Stimulated activated naive B cell treated with anti-CD40 and anti-IgM and Interleukin-4, amounts not matched to agents 10 μg/mL and 1 μg/mL and 100 μg/mL, for 72 hours (primary cell): ENCODE measurements around the gene ANKS1A.
"Not testable (repeated sequence)": the region's sequence is repeated elsewhere in the genome, so short reads cannot be mapped to it uniquely, and the experiment has no call there.

Experiments
- ATAC-seq, 2 donors: fragments of 150-1000 bp; cut with Tn5 transposase; replicated peaks; 2 replicates each; pipeline ENCODE4 v1.10.0; 2021; ENCODE audit warnings: moderate library complexity in 1 of 2
- DNase-seq: peaks from one replicate; pipeline ENCODE4 v3.0.0; 2021
- H3K27ac Mint-ChIP-seq: one replicate; pipeline ENCODE4 v1.8.0; 2022; ENCODE audit warnings: mild to moderate bottlenecking, mixed read lengths
- H3K27me3 Mint-ChIP-seq, 2 donors: one replicate each; pipeline ENCODE4 v1.8.0; 2022; ENCODE audit warnings: mixed read lengths in 2 of 2
- H3K36me3 Mint-ChIP-seq, 2 donors: one replicate each; pipeline ENCODE4 v1.8.0; 2022; ENCODE audit warnings: mixed read lengths in 2 of 2, mild to moderate bottlenecking in 1 of 2
- H3K4me1 Mint-ChIP-seq, 2 donors: one replicate each; pipeline ENCODE4 v1.8.0; 2022; ENCODE audit warnings: mixed read lengths in 2 of 2, mild to moderate bottlenecking in 1 of 2
- H3K4me3 Mint-ChIP-seq, 2 donors: one replicate each; pipeline ENCODE4 v1.8.0; 2022; ENCODE audit warnings: mild to moderate bottlenecking in 2 of 2, mixed read lengths in 2 of 2, moderate library complexity in 1 of 2
- H3K9me3 Mint-ChIP-seq, 2 donors: one replicate each; pipeline ENCODE4 v1.8.0; 2022; ENCODE audit warnings: mixed read lengths in 2 of 2, mild to moderate bottlenecking in 1 of 2

ANKS1A gene

GRCh38 chr6:34871853-34872252 is 17.2 kb upstream of the ANKS1A start:
- H3K9me3 Mint-ChIP-seq, result no peaks in the 10 kb centered on the region
- no peak overlapping the region for H3K27ac Mint-ChIP-seq
- H3K4me1 Mint-ChIP-seq, result no peaks in the 10 kb centered on the region
- H3K27me3 Mint-ChIP-seq, result no peaks in the 10 kb centered on the region
- no peak overlapping the region for H3K4me3 Mint-ChIP-seq
- peaks cover 15 to 43% of the 10 kb centered on the region in 2 donors for H3K36me3 Mint-ChIP-seq
- no peak for DNase-seq
- ATAC-seq, result no peak

GRCh38 chr6:34872332-34872731 is 16.7 kb upstream of the ANKS1A start:
- no peak overlapping the region for H3K4me3 Mint-ChIP-seq
- H3K4me1 Mint-ChIP-seq, result no peaks in the 10 kb centered on the region
- H3K36me3 Mint-ChIP-seq, result peaks cover 15 to 40% of the 10 kb centered on the region in 2 donors
- no peak overlapping the region for H3K27ac Mint-ChIP-seq
- H3K9me3 Mint-ChIP-seq, result no peaks in the 10 kb centered on the region
- DNase-seq (no peak), ATAC-seq (no peak)
- H3K27me3 Mint-ChIP-seq, result no peaks in the 10 kb centered on the region

- Mint-ChIP-seq H3K9me3 (no peaks in the 10 kb centered on the region), H3K4me3 (no peak overlapping the region), H3K27ac (no peak overlapping the region), H3K36me3 (peaks cover 6 to 34% of the 10 kb centered on the region in 2 donors), H3K4me1 (no peaks in the 10 kb centered on the region), H3K27me3 (no peaks in the 10 kb centered on the region)
- DNase-seq, result no peak
- no peak for ATAC-seq
These were observed 13.5 kb upstream of the ANKS1A start for GRCh38 chr6:34875292-34876213.

GRCh38 chr6:34876472-34876871 is 12.6 kb upstream of the ANKS1A start:
- Mint-ChIP-seq H3K9me3 (no peaks in the 10 kb centered on the region), H3K4me3 (no peak overlapping the region), H3K4me1 (no peaks in the 10 kb centered on the region), H3K27me3 (no peaks in the 10 kb centered on the region), H3K36me3 (peaks cover 2 to 28% of the 10 kb centered on the region in 2 donors), H3K27ac (no peak overlapping the region)
- ATAC-seq (no peak), DNase-seq (no peak)

GRCh38 chr6:34877259-34877658 is 11.8 kb upstream of the ANKS1A start:
- ATAC-seq, result no peak
- H3K36me3 Mint-ChIP-seq, result peaks cover 1 to 23% of the 10 kb centered on the region in 2 donors
- H3K27ac Mint-ChIP-seq, result no peak overlapping the region
- no peaks in the 10 kb centered on the region for H3K27me3 Mint-ChIP-seq
- no peaks in the 10 kb centered on the region for H3K9me3 Mint-ChIP-seq
- no peak overlapping the region for H3K4me3 Mint-ChIP-seq
- no peak for DNase-seq
- H3K4me1 Mint-ChIP-seq, result no peaks in the 10 kb centered on the region

GRCh38 chr6:34877869-34878485 is 11.1 kb upstream of the ANKS1A start:
- H3K36me3 Mint-ChIP-seq, result peaks cover 3 to 22% of the 10 kb centered on the region in 2 donors
- H3K9me3 Mint-ChIP-seq, result no peaks in the 10 kb centered on the region
- no peak overlapping the region for H3K27ac Mint-ChIP-seq
- H3K4me1 Mint-ChIP-seq, result no peaks in the 10 kb centered on the region
- DNase-seq, result no peak
- no peak overlapping the region for H3K4me3 Mint-ChIP-seq
- ATAC-seq, result no peak
- no peaks in the 10 kb centered on the region for H3K27me3 Mint-ChIP-seq

GRCh38 chr6:34884073-34884472 is 5.0 kb upstream of the ANKS1A start:
- not testable (repeated sequence) for DNase-seq, H3K4me3 Mint-ChIP-seq, H3K9me3 Mint-ChIP-seq, H3K27me3 Mint-ChIP-seq, H3K27ac Mint-ChIP-seq, ATAC-seq
- Mint-ChIP-seq H3K36me3 (peaks cover 20 to 26% of the 10 kb centered on the region in 2 donors), H3K4me1 (peaks cover 9 to 37% of the 10 kb centered on the region in 2 donors)

- peak overlapping the region; percentile 3 for H3K27ac Mint-ChIP-seq
- peaks cover 3 to 4% of the 10 kb centered on the region in 2 donors for H3K9me3 Mint-ChIP-seq
- H3K4me1 Mint-ChIP-seq, result peaks cover 9 to 38% of the 10 kb centered on the region in 2 donors
- H3K36me3 Mint-ChIP-seq, result peaks cover 19 to 24% of the 10 kb centered on the region in 2 donors
- DNase-seq, result no peak
- H3K27me3 Mint-ChIP-seq, result no peaks in the 10 kb centered on the region
- peak overlapping the region in 1 of 2 donors; percentile 31 for H3K4me3 Mint-ChIP-seq
- no peak for ATAC-seq
These were observed 4.1 kb upstream of the ANKS1A start for GRCh38 chr6:34884996-34885395.

GRCh38 chr6:34885837-34886236 is 3.2 kb upstream of the ANKS1A start:
- H3K9me3 Mint-ChIP-seq, ATAC-seq, DNase-seq, H3K4me3 Mint-ChIP-seq, H3K27me3 Mint-ChIP-seq: not testable (repeated sequence)
- Mint-ChIP-seq H3K27ac (peak overlapping the region; percentile 25), H3K4me1 (peaks cover 13 to 47% of the 10 kb centered on the region in 2 donors), H3K36me3 (peaks cover 19 to 23% of the 10 kb centered on the region in 2 donors)

- DNase-seq (peak; percentile 81), ATAC-seq (peak; percentile 89 to 90)
- Mint-ChIP-seq H3K4me1 (peaks cover 17 to 59% of the 10 kb centered on the region in 2 donors), H3K27ac (peak within 1 kb of the TSS; percentile 99), H3K4me3 (peak within 1 kb of the TSS; percentile 100), H3K27me3 (no peaks in the 10 kb centered on the region), H3K9me3 (peaks cover 3 to 4% of the 10 kb centered on the region in 2 donors), H3K36me3 (peaks cover 17 to 21% of the 10 kb centered on the region in 2 donors)
These were observed 1.1 kb upstream of the ANKS1A start, which contains the start of gene TAF11 for GRCh38 chr6:34887753-34888513. Gene TAF11 (minus strand): TSS chr6:34888042. CDS start chr6:34887957, 85 bp downstream.

- DNase-seq (no peak), ATAC-seq (no peak)
- Mint-ChIP-seq H3K27me3 (no peaks in the 10 kb centered on the region), H3K36me3 (peaks cover 14 to 16% of the 10 kb centered on the region in 2 donors), H3K4me3 (peak overlapping the region; percentile 100), H3K27ac (peak overlapping the region; percentile 99), H3K4me1 (peaks cover 17 to 55% of the 10 kb centered on the region in 2 donors), H3K9me3 (peaks cover 3 to 4% of the 10 kb centered on the region in 2 donors)
These were observed 570 bp upstream of the ANKS1A start for GRCh38 chr6:34888514-34888856.

GRCh38 chr6:34890533-34890925 is 1.5 kb downstream of the ANKS1A start:
- Mint-ChIP-seq H3K9me3 (no peaks in the 10 kb centered on the region), H3K4me1 (peaks cover 18 to 53% of the 10 kb centered on the region in 2 donors), H3K27me3 (no peaks in the 10 kb centered on the region), H3K36me3 (peaks cover 3 to 4% of the 10 kb centered on the region in 2 donors), H3K4me3 (peak overlapping the region; percentile 100), H3K27ac (peak overlapping the region; percentile 26)
- ATAC-seq, result no peak
- no peak for DNase-seq

GRCh38 chr6:34891296-34891695 is 2.2 kb downstream of the ANKS1A start:
- H3K4me1 Mint-ChIP-seq, result peaks cover 18 to 53% of the 10 kb centered on the region in 2 donors
- DNase-seq (no peak), ATAC-seq (no peak)
- H3K27ac Mint-ChIP-seq, result peak overlapping the region; percentile 14
- no peak overlapping the region for H3K4me3 Mint-ChIP-seq
- H3K9me3 Mint-ChIP-seq, result no peaks in the 10 kb centered on the region
- H3K36me3 Mint-ChIP-seq, result peaks cover 3 to 4% of the 10 kb centered on the region in 2 donors
- no peaks in the 10 kb centered on the region for H3K27me3 Mint-ChIP-seq

- H3K4me3 Mint-ChIP-seq, result no peak overlapping the region
- peaks cover 13 to 29% of the 10 kb centered on the region in 2 donors for H3K4me1 Mint-ChIP-seq
- no peak overlapping the region for H3K27ac Mint-ChIP-seq
- ATAC-seq, result no peak
- no peaks in the 10 kb centered on the region for H3K9me3 Mint-ChIP-seq
- H3K27me3 Mint-ChIP-seq, result no peaks in the 10 kb centered on the region
- H3K36me3 Mint-ChIP-seq, result peaks cover 0 to under 1% of the 10 kb centered on the region in 2 donors
- no peak for DNase-seq
These were observed 5.6 kb downstream of the ANKS1A start for GRCh38 chr6:34894693-34895092.
